LNCaP clone FGC (cell line): ENCODE results near the gene MAP3K7CL.

Experiments
- DNase-seq: peaks from one replicate; pipeline ENCODE4 v3.0.0-alpha.2; 2011; ENCODE audit warnings: low read depth
- H3K4me3 ChIP-seq: 2 replicates; pipeline ENCODE4 v1.5.1; 2011; ENCODE audit warnings: mild to moderate bottlenecking, low read depth, low read length, control low read depth
- CTCF ChIP-seq: IDR thresholded peaks from 2 replicates; pipeline ENCODE4 v1.5.1; 2012; ENCODE audit warnings: mild to moderate bottlenecking; ENCODE audit not compliant: control insufficient read depth, insufficient read depth; ENCODE audit errors: extremely low read depth

MAP3K7CL gene

GRCh38 chr21:29193072-29193471 lies 62.6 kb downstream of the MAP3K7CL start:
- no peak for TF ChIP-seq CTCF
- no peak for DNase-seq
- no peak overlapping the region for H3K4me3 ChIP-seq

DNA sequence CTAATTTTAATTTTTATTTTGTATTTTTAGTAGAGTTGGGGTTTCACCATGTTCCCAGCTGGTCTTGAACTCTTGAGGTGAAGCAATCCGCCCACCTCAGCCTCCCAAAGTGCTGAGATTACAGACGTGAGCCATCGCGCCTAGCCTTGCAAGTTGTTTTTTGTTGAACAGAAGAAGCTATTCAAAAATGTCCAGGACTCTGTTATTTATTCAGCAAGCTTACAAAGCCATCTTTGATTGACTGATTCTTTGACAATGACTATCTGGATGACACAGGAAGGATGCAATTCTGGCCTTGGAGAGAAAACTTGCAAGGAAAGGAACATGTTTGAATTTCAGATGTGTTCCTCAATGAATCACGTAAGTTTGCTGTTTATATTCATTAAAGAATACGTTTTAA lies 63.5 kb downstream of the MAP3K7CL start:
- no peak for DNase-seq
- TF ChIP-seq CTCF, result no peak
- no peak overlapping the region for H3K4me3 ChIP-seq

- no peak for DNase-seq
- no peak overlapping the region for H3K4me3 ChIP-seq
Measured at GRCh38 chr21:29194342-29194741, 63.9 kb downstream of the MAP3K7CL start.

DNA sequence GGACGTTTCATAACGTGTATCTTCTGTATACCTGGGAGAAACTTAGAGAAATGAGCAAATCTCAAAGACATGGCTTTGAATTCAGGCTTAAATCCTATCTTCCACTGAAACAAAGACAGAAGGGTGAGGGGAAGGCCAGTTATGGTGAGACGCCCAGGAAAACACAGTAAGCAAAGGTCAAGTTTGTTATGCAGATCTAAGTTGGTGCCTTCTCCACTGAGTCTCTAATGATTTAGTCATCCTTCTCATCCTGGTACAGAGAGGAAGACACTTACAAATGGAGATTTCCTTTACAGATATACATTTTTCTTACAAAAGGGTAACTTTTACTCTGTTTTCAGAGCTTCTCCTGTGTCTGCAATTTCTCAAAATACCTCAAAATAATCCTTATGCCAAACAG lies 64.4 kb downstream of the MAP3K7CL start:
- no peak overlapping the region for H3K4me3 ChIP-seq
- TF ChIP-seq CTCF, result no peak
- no peak for DNase-seq

More at GRCh38 chr21:29194342-29194741, 63.9 kb downstream of the MAP3K7CL start:
- no peak for TF ChIP-seq CTCF

- no peak overlapping the region for H3K4me3 ChIP-seq
- no peak for TF ChIP-seq CTCF
- DNase-seq, result no peak
Measured at GRCh38 chr21:29195981-29196669, 65.7 kb downstream of the MAP3K7CL start.

GRCh38 chr21:29196670-29197191 lies 66.3 kb downstream of the MAP3K7CL start:
- no peak overlapping the region for H3K4me3 ChIP-seq
- no peak for DNase-seq
- no peak for TF ChIP-seq CTCF

DNA sequence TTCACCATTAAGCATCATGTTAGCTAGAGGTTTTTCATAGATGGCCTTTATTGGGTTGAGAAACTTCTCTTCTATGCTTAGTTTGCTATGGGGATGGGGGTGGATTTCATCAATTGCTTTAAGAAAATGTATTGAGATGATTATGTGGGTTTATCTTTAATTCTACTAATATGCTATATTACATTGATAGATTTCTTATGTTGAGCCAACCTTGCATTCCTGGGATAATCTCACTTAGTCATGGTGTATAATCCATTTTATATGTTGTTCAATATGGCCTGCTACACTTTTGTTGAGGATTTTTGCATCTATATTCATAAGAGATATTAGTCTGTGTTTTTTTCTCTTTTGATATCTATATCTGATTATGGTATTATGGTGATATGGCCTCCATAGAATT lies 70.7 kb downstream of the MAP3K7CL start:
- no peak overlapping the region for H3K4me3 ChIP-seq
- no peak for DNase-seq
- no peak for TF ChIP-seq CTCF
